Breast epithelium (tissue), 4 donors: ENCODE data around the gene COL8A1. TPM values are rescaled to one million over a fixed set of nuclear protein-coding genes. Genes with fewer than 3 reads are reported as not detected.

Experiments
- DNase-seq, 2 donors: peaks; one replicate each; pipeline ENCODE4 v3.0.0-alpha.2; 2019; ENCODE audit warnings: low spot score in 2 of 2
- H3K27ac ChIP-seq, 2 donors: fragments of 200-600 bp; sonication (generic) in 1 of 2; one replicate each; pipeline ENCODE4 v1.5.1; 2016 to 2019; ENCODE audit warnings: mild to moderate bottlenecking in 1 of 2
- H3K27me3 ChIP-seq, 2 donors: fragments of 200-600 bp; sonication (generic) in 1 of 2; one replicate each; pipeline versions ENCODE4 v1.5.1 to v1.6.0; 2017 to 2019; ENCODE audit warnings: control low read depth in 1 of 2, mild to moderate bottlenecking in 1 of 2
- H3K36me3 ChIP-seq: fragments of 200-600 bp; one replicate; pipeline ENCODE4 v1.5.1; 2019
- H3K4me1 ChIP-seq, 2 donors: fragments of 200-600 bp; sonication (generic); one replicate each; pipeline ENCODE4 v1.5.1; 2016 to 2019; ENCODE audit warnings: control low read depth in 1 of 2
- H3K4me3 ChIP-seq, 3 donors: fragments of 200-600 bp; sonication (generic); 1 replicate in 2 of 3; 2 replicates in 1 of 3; pipeline ENCODE4 v1.5.1; 2016 to 2019; ENCODE audit warnings: mild to moderate bottlenecking in 3 of 3, moderate library complexity in 2 of 3
- H3K9me3 ChIP-seq, 2 donors: fragments of 200-600 bp; sonication (generic) in 1 of 2; one replicate each; pipeline ENCODE4 v1.5.1; 2016 to 2019; ENCODE audit warnings: control low read depth in 1 of 2
- CTCF ChIP-seq, 3 donors: fragments of 450-650 bp; IDR thresholded peaks; one replicate each; pipeline ENCODE4 v1.5.1; 2016 to 2017; ENCODE audit warnings: antibody characterized with exemption in 3 of 3, mild to moderate bottlenecking in 3 of 3, moderate library complexity in 3 of 3
- POLR2A ChIP-seq: fragments of 450-650 bp; IDR thresholded peaks from one replicate; pipeline ENCODE4 v1.6.1; 2016; ENCODE audit warnings: antibody characterized with exemption, mild to moderate bottlenecking, moderate library complexity
- POLR2AphosphoS5 ChIP-seq, 3 donors: sonication (generic); formaldehyde crosslinking; IDR thresholded peaks; one replicate each; pipeline ENCODE4 v1.6.1; 2017; ENCODE audit warnings: antibody characterized with exemption in 3 of 3
- intact Hi-C: fragments of 100-400 bp; cut with DNase I; formaldehyde crosslinking; loops from one replicate; pipeline ENCODE4 v1.15.1; 2023; ENCODE audit warnings: low total_unique reads
- total RNA-seq, 3 donors: library from RNA; depleted of rRNA; stranded (reverse); fragments of >200 nt; gene quantifications; one replicate each; pipeline ENCODE4 v1.1.0, GENCODE V29; 2016

The COL8A1 gene
- total RNA-seq, 3 donors from 2014 or later, result 9.2 to 43.6 (median 13.6) TPM

- H3K27me3 ChIP-seq, result no peaks in the 10 kb centered on the region
- no peaks in the 10 kb centered on the region for H3K4me1 ChIP-seq
- intact Hi-C loops, result no loop called here
- H3K27ac ChIP-seq, result no peak overlapping the region
- H3K9me3 ChIP-seq, result peaks cover 3 to 7% of the 10 kb centered on the region in 2 donors
- TF ChIP-seq CTCF (IDR thresholded peaks at IDR 0.05) (no peak), POLR2AphosphoS5 (IDR thresholded peaks at IDR 0.05) (no peak), POLR2A (no peak)
- H3K4me3 ChIP-seq, result no peak overlapping the region
- DNase-seq, result no peak
- H3K36me3 ChIP-seq, result no peaks in the 10 kb centered on the region
Measured at GRCh38 chr3:99810403-99810802, 172.0 kb downstream of the COL8A1 start.

GRCh38 chr3:99817047-99817436 is 178.6 kb downstream of the COL8A1 start:
- Histone ChIP-seq H3K27ac (peak overlapping the region; percentile 86 to 91), H3K9me3 (no peaks in the 10 kb centered on the region), H3K36me3 (no peaks in the 10 kb centered on the region), H3K4me1 (peaks cover 0 to 7% of the 10 kb centered on the region in 2 donors), H3K4me3 (peak overlapping the region; percentile 60 to 77 (median 73)), H3K27me3 (no peaks in the 10 kb centered on the region)
- no peak for TF ChIP-seq POLR2A
- TF ChIP-seq POLR2AphosphoS5 (IDR thresholded peaks at IDR 0.05), result no peak
- TF ChIP-seq CTCF (IDR thresholded peaks at IDR 0.05), result no peak
- no peak for DNase-seq
- intact Hi-C loops, result no loop called here

GRCh38 chr3:99817437-99818240 is 179.2 kb downstream of the COL8A1 start, which contains the start of gene CMSS1:
Gene CMSS1 (plus strand): TSS chr3:99817862.
- Histone ChIP-seq H3K4me3 (peak within 1 kb of the TSS; percentile 60 to 77 (median 73)), H3K4me1 (peaks cover 0 to 7% of the 10 kb centered on the region in 2 donors), H3K27ac (peak within 1 kb of the TSS; percentile 86 to 91), H3K9me3 (no peaks in the 10 kb centered on the region), H3K27me3 (no peaks in the 10 kb centered on the region), H3K36me3 (no peaks in the 10 kb centered on the region)
- intact Hi-C loops, result no loop called here
- peak; percentile 4 to 21 (median 18) for TF ChIP-seq CTCF (IDR thresholded peaks at IDR 0.05)
- TF ChIP-seq POLR2AphosphoS5 (IDR thresholded peaks at IDR 0.05), result peak; percentile 63 to 71 (median 69)
- peak; percentile 21 for TF ChIP-seq POLR2A
- DNase-seq, result peak; percentile 87 to 94

- no peak for DNase-seq
- Histone ChIP-seq H3K27ac (no peak overlapping the region), H3K9me3 (no peaks in the 10 kb centered on the region), H3K4me3 (peak overlapping the region in 2 of 3 donors; percentile 73 to 77), H3K4me1 (peaks cover 0 to 7% of the 10 kb centered on the region in 2 donors), H3K27me3 (no peaks in the 10 kb centered on the region), H3K36me3 (no peaks in the 10 kb centered on the region)
- intact Hi-C loops, result no loop called here
- TF ChIP-seq POLR2A (no peak), CTCF (IDR thresholded peaks at IDR 0.05) (no peak), POLR2AphosphoS5 (IDR thresholded peaks at IDR 0.05) (no peak)
Measured at GRCh38 chr3:99818818-99819217, 180.4 kb downstream of the COL8A1 start.
